Measurements from ENCODE around the gene ZNF524. TPM values are rescaled to one million over a fixed set of nuclear protein-coding genes. Genes with fewer than 3 reads are reported as not detected.

ZNF524 gene
- total RNA-seq, 2 donors from 2014 or later: 17.7 to 25.8 TPM

DNA sequence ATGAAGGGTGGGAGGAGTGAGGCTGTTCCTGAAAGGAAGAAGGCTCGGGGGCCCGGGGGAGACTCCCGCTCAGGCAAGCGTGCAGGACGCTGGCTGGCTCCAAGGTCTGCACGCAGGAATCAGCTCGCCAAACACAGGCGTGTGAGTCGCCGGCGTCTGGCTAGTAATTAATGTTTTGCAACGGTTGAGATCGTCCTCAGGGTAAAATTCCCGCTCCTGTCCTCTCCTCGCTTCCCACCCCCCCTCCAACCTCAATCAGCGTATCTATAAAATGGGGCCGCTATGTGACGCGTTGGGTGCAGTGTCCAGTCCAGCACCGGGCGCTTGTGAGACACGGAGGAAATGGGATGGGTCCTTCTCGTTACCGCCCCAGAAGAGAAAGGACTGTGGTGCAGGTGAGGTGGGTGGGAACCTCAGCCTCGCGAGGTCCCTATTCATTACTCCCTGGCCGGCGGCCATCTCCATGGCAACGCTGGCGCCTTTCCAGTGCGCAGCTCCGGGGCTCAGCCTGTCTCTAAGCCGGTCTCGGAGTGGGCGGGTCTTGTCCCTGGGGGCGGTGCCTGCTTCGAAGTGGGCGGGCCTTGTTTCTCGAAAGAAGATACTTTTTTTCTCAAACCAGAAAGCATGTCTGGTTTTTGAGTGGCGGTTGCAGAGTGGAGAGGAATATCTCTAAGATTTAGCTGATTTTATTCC is 13.0 kb upstream of the ZNF524 start:
- DNase-seq (ENCODE audit: low spot score): peak; percentile 91
- Histone ChIP-seq H3K4me1 (peaks cover 0 to 29% of the 10 kb centered on the region in 2 donors), H3K27ac (no peak overlapping the region), H3K4me3 (peak overlapping the region; percentile 18 to 48), H3K36me3 (peaks cover 6% of the 10 kb centered on the region), H3K9me3 (no peaks in the 10 kb centered on the region), H3K27me3 (no peaks in the 10 kb centered on the region)
- TF ChIP-seq, protein P1, sequence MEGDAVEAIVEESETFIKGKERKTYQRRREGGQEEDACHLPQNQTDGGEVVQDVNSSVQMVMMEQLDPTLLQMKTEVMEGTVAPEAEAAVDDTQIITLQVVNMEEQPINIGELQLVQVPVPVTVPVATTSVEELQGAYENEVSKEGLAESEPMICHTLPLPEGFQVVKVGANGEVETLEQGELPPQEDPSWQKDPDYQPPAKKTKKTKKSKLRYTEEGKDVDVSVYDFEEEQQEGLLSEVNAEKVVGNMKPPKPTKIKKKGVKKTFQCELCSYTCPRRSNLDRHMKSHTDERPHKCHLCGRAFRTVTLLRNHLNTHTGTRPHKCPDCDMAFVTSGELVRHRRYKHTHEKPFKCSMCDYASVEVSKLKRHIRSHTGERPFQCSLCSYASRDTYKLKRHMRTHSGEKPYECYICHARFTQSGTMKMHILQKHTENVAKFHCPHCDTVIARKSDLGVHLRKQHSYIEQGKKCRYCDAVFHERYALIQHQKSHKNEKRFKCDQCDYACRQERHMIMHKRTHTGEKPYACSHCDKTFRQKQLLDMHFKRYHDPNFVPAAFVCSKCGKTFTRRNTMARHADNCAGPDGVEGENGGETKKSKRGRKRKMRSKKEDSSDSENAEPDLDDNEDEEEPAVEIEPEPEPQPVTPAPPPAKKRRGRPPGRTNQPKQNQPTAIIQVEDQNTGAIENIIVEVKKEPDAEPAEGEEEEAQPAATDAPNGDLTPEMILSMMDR (IDR thresholded peaks at IDR 0.05): no peak

DNA sequence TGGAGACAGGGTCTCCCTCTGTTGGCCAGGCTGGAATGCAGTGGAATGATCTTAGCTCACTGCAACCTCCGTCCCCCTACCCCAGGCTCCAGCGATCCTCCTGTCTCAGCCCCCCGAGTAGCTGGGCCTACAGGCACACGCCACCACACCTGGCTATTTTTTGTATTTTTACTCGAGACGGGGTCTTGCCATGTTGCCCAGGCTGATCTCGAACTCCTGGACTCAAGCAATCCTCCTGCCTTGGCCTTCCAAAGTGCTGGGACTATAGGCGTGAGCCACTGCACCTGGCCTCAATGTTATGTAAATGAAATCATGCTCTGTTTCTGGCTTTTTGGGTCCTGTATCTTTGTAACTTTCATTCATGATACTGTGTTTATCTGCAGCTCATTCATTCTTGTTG is 11.3 kb upstream of the ZNF524 start:
- Histone ChIP-seq H3K36me3 (peaks cover 9% of the 10 kb centered on the region), H3K9me3 (no peaks in the 10 kb centered on the region), H3K27me3 (no peaks in the 10 kb centered on the region), H3K4me3 (no peak overlapping the region), H3K4me1 (peaks cover 0 to 29% of the 10 kb centered on the region in 2 donors), H3K27ac (no peak overlapping the region)
- TF ChIP-seq, protein P1 (IDR thresholded peaks at IDR 0.05): no peak
- DNase-seq (ENCODE audit: low spot score): no peak

DNA sequence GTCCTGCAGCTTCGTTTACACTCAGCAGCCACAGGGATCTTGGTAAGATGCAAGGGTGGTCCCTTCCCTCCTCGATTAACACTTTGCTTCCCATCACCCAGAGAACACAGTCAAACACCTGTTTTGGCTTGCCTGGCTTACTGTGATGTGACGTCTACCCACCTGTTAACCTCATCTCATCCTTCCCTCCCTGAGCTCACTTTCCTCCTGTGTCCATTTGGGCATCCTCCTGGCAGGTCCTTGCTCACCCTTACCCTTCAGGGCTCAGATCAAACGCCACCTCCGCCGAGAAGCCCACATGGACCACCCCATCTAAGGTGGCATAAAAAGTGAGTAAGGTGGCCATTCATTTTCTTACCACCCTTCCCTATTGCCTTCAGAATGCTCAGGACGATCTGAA is 10.0 kb upstream of the ZNF524 start:
- Histone ChIP-seq H3K9me3 (no peaks in the 10 kb centered on the region), H3K27ac (no peak overlapping the region), H3K4me3 (no peak overlapping the region), H3K4me1 (peaks cover 0 to 29% of the 10 kb centered on the region in 2 donors), H3K36me3 (peaks cover 10% of the 10 kb centered on the region), H3K27me3 (no peaks in the 10 kb centered on the region)
- TF ChIP-seq, protein P1 (IDR thresholded peaks at IDR 0.05): no peak
- no peak for DNase-seq (ENCODE audit: low spot score)

DNA sequence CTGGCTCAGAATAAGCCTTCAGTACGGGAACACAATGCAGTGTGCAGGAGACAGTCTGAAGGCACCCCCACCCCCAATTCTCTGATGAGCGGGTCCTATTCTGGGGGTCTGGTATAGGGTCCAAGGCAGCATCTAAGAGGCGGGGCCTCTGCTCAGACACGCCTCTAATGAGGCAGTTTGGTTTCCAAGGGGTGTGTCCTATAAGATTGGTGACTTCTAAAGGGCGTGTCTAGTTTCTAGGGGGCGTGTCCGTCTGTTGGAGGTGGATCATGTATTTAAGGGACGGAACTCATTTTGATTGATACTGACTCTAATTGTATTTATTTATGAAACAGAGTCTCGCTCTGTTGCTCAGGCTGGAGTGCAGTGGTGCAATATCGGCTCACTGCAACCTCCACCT is 9.5 kb upstream of the ZNF524 start:
- no peak overlapping the region for H3K4me3 ChIP-seq
- no peak for DNase-seq (ENCODE audit: low spot score)
- H3K9me3 ChIP-seq: no peaks in the 10 kb centered on the region
- peaks cover 0 to 26% of the 10 kb centered on the region in 2 donors for H3K4me1 ChIP-seq
- no peaks in the 10 kb centered on the region for H3K27me3 ChIP-seq
- peaks cover 15% of the 10 kb centered on the region for H3K36me3 ChIP-seq
- TF ChIP-seq, protein P1 (IDR thresholded peaks at IDR 0.05): no peak
- H3K27ac ChIP-seq: no peak overlapping the region

DNA sequence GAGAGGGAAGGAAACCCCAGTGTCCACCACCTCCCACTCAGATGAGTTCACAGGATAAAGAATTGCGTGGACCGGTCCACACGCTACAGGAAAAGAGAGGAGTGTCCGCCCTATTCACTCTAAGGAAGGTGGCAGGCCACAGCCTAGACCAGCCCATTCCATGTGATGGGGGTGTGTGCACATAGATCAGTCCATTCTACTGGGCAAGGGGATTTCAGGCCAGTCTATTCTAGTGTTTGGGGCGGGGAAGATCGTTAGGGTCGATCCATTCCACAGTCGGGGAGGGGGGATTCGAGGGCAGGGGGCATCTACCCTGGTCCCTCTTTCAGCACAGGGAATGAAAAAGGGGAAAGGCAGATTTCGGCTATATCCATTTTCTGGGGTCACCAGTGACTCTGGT is 8.5 kb upstream of the ZNF524 start:
- TF ChIP-seq, protein P1 (IDR thresholded peaks at IDR 0.05): no peak
- Histone ChIP-seq H3K4me1 (peaks cover 0 to 16% of the 10 kb centered on the region in 2 donors), H3K27me3 (no peaks in the 10 kb centered on the region), H3K4me3 (no peak overlapping the region), H3K36me3 (peaks cover 16% of the 10 kb centered on the region), H3K27ac (no peak overlapping the region), H3K9me3 (no peaks in the 10 kb centered on the region)
- no peak for DNase-seq (ENCODE audit: low spot score)
